PC-3 (cell line): ENCODE data around the gene GP1BB.

Experiments used
- CTCF ChIP-seq: fragments of 300-600 bp; sonication (generic); conservative IDR thresholded peaks from 2 replicates; pipeline ENCODE4 v1.5.1; 2017; ENCODE audit warnings: antibody characterized with exemption, low read depth, mild to moderate bottlenecking, low read length
- EZH2phosphoT487 ChIP-seq: fragments of 300-600 bp; sonication (generic); IDR thresholded peaks from 2 replicates; pipeline ENCODE4 v1.6.1; 2018; ENCODE audit warnings: mild to moderate bottlenecking, antibody characterized with exemption, low read length, borderline replicate concordance

DNA sequence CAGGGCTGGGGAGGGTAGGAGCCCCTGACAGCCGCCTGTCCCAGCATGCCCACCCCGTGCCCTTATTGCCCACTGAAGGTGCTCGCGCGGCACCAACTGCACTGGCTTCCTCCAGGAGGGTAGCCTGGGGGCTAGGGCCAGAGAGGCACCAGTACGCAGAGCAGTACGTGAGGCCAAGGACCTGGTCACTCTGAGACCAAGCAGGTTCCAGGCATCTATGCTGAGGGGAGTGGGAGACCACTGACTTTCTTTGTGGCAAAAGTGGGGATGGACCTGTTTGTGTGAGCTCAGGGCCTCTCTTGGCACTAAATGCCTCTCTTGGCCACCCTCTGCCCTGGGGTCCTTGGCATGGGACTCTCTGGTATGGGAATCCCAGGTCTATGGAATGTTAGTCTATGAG lies 10.8 kb downstream of the GP1BB start:
- TF ChIP-seq EZH2phosphoT487 (no peak), CTCF (no peak)
